ENCODE results near the gene FBXW8. TPM values are rescaled to one million over a fixed set of nuclear protein-coding genes. Genes with fewer than 3 reads are reported as not detected.

FBXW8 gene
- polyA plus RNA-seq, 12 donors, result 10.9 to 20.4 (median 14.7) TPM; not detected in 1

DNA sequence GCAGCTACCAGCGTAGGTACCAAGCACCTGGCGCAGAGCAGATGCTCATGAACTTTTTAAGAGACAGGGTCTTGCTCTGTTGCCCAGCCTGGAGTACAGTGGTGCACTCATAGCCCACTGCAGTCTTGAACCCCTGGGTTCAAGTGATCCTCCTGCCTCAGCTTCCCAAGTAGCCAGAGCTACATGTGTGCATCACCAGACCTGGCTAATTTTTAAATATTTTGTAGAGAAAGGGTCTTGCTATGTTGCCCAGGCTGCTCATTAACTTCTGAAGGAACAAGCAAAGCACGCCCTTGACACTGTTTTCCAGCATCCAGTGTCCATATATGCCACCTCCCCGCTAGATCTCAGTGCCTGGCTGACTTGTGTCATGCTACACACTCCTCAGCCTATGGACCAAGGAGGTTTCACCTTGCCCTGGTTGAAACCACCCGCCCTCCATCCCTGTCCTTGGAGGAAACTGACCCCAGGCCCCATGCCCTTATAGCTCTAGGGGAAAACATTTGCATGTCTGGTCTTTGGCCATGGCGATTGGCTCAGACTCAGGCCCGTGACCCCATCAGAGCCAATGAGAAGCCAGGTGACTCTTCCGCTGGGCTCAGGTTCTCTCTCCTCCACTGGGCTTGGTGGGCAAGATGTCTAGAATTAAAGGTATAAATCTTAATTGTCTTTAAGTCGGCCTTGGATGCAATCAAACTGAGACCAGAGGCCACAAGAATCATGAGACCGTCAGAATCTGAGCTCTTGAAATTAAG is 162.2 kb downstream of the FBXW8 start:
- DNase-seq, result no peak

DNA sequence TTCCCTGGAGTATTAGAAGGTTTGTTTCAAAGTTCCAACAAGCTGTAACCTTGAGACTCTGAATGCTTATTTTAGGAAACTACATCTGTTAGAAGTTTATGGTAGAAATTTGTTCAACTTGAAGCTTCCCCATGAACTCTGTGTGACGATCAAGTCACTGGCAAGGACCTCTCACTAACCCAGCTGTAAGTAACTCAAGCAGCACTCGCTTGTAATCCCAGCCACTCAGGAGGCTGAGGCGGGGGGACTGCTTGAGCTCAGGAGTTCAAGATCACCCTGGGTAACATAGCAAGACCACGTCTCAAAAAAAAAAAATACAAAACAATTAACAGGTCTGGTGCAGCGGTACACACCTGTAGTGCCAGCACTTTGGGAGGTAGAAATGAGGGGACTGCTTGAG is 162.9 kb downstream of the FBXW8 start:
- no peak for DNase-seq

DNA sequence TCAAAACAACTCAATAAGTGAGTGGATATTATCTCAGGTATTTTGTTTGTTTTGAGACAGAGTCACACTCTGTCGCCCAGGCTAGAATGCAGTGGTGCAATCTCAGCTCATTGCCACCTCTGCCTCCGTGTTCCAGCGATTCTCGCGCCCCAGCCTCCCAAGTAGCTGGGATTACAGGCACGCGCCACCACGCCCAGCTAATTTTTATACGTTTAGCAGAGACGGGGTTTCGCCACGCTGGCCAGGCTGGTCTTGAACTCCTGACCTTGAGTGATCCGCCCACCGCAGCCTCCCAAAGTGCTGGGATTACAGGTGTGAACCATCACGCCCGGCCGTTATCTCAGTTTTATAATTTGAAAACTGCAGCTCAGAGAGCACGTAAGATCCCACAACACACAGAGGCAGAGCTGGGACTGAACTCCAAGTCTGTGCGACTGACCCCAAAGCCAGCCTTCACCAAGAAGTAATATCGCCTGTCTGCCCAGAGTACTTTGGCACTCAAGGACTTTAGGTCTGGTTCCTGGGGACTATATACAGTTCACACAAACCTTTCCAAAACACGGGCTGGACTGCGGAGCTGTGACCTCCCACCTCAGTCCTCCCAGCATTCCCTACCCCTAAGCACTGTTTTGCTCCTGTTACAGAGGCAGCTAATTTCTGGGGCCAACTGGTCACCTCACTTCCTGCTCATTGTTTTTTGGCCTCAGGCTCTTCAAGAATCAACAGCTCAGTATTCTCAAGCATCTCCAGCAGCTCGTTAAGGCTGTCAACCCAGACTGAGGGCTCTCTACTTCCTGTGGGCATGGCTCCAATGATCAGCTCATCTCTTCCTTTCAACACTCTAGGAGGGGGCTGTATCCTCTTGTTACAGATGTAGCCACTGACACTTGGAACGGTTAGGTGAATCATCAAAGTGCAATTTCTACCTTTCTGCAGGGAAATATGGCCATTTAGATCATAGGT is 165.9 kb downstream of the FBXW8 start:
- no peak for DNase-seq

DNA sequence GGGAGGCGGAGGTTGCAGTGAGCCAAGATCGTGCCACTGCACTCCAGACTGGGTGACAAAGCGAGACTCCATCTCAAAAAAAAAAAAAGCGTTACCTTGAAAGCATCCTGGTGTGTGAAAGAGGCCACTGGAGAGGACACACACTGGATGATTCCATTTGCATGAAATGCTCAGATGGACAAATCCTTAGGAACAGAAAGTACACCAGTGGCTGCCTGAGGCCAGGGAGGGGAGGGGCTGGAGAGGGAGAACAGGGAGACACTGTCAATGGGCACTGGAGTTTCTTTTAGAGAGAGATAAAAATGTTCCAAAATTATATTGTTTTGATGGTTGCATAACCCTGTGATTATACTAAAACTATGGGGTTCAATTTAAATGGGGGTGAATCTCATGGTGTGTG is 168.7 kb downstream of the FBXW8 start:
- no peak for DNase-seq

DNA sequence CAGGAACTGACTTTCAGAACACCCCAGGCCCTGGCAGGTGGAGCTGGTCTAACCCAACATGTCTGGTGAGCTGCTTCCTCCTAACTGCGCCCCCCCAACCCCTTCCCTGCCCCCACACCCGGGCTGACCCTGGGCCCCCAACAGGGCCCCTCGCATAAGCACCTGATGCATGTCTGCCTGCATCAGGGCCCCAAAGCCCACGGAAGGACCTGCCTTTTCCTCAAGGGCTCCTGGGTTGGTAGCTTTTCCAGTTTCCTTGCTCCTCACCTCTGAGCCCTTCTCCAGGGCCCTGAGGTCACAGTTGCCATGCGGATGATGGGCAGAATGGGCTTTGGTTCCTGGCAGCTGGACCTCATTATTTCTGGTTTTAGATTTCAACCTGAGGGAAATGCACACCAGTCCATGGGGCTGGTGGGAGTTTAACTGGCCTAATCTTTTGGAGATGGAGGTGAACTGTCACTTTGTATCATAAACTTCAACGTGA is 170.0 kb downstream of the FBXW8 start:
- no peak for DNase-seq

Other genes starting within 250 kb of the FBXW8 start
- gene SPRING1, start 172.9 kb upstream of the FBXW8 start, polyA plus RNA-seq (ENCODE audit: insufficient read length in 12 of 12), result 10 to 100 TPM in 9 of 12 donors, 1 to 10 TPM in 2, not detected in 1; 8.4 to 29.4 (median 13.5) TPM
- 1 to 10 TPM in 10 of 12 donors, not detected in 2; 1.0 to 2.1 (median 1.3) TPM for gene RNFT2, start 172.6 kb upstream of the FBXW8 start, polyA plus RNA-seq (ENCODE audit: insufficient read length in 12 of 12)
- under 1 TPM in 10 of 12 donors, not detected in 2; 0.16 to 0.79 (median 0.29) TPM for gene HRK, start 29.5 kb upstream of the FBXW8 start, polyA plus RNA-seq (ENCODE audit: insufficient read length in 12 of 12)
- gene TESC, start 188.5 kb downstream of the FBXW8 start, polyA plus RNA-seq (ENCODE audit: insufficient read length in 12 of 12), result 1 to 10 TPM in 10 of 12 donors, not detected in 2; 3.0 to 5.4 (median 3.8) TPM